PC-3 (cell line): Measurements from ENCODE around the gene SOCS6.

Source experiments
- CTCF ChIP-seq: fragments of 300-600 bp; sonication (generic); conservative IDR thresholded peaks from 2 replicates; pipeline ENCODE4 v1.5.1; 2017; ENCODE audit warnings: antibody characterized with exemption, low read depth, mild to moderate bottlenecking, low read length
- EZH2phosphoT487 ChIP-seq: fragments of 300-600 bp; sonication (generic); IDR thresholded peaks from 2 replicates; pipeline ENCODE4 v1.6.1; 2018; ENCODE audit warnings: mild to moderate bottlenecking, antibody characterized with exemption, low read length, borderline replicate concordance

- TF ChIP-seq CTCF (no peak), EZH2phosphoT487 (no peak)
These were observed 51.1 kb downstream of the SOCS6 start for GRCh38 chr18:70339915-70340314.
